ENCODE data around the gene LGALS4.

DNA sequence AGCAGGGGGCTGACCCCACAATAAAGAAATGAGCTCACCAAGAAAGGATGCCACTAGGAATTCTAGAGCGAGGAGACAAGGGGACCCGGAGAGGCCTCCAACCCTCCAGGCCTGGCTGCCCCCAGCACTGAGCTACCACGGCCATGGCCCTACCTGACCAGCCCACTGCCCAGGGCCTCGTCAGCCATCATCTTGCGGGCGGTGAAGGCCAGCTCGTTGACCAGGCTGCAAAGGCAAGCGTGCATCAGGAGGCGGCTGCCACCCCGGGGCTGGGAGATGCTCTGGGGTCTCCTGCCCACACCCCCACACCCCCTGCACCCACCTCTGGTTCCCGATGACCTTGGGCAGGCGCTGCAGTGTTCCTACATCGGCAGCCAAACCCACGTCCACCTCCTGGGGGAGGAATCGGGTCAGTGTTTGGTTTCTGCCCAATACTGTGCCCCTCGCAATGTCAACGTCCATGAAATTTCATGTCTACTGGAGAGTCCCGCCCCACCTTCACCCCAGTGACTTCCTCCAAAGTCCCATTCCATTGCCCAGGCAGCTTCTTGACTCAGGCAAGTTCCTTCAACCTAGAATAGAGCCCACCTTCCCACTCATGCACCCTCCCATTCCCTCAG lies 3.5 kb upstream of the LGALS4 start:
- TF ChIP-seq CTCF (IDR thresholded peaks at IDR 0.05) (no peak), EP300 (IDR thresholded peaks at IDR 0.05) (no peak), POLR2AphosphoS5 (IDR thresholded peaks at IDR 0.05) (no peak), POLR2A (IDR thresholded peaks at IDR 0.05) (no peak)

All from sigmoid colon (tissue), 4 donors.